ENCODE results near the gene CRYL1.
A peak's percentile ranks its signal among the peaks of the same experiment; 100 is the strongest.

CRYL1 gene, protein sequence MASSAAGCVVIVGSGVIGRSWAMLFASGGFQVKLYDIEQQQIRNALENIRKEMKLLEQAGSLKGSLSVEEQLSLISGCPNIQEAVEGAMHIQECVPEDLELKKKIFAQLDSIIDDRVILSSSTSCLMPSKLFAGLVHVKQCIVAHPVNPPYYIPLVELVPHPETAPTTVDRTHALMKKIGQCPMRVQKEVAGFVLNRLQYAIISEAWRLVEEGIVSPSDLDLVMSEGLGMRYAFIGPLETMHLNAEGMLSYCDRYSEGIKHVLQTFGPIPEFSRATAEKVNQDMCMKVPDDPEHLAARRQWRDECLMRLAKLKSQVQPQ

DNA sequence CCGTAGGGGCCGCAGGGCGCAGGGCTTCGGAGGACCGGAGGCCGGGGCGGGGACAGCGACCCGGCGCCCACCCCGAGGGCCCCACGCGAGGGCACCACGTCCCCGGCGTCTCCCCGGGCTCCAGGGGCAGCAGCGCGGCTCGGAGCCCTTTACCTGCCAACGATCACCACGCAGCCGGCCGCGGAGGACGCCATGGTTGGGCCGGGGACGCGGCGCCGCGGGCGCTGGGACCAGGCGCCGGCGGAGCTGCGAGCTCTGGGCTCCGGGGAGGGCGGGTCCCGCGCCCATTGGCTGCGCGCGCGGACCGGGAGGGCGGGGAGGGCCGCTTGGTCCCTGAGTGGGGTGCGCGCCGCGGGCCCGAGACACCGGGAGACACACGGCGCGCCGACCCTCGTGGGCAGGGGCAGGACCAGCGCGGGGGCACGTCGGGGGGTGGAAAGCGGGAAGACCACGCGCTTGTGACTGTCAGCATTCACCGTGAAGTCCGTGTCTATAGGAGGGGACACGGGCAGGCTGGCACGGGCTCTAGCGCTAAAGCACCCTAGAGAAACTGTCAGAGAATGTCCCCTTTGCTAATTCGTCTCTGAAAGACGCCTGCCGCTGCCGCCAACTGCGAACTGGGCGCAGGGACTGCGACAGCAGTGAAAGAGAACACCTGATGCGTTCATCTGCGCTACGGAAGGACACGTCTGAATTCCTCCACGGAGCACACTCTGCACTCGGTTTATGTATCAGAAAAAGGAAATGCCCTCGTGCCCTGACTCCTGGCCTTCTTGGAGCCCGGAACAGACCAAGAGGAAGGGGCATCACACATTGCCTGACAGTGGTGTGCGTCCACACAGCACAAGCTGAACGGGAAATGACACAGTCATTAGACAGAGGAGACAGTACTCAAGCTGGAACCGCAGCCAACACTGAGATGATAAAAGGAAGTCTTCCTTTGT, at the start of gene CRYL1:
TSS of gene CRYL1 (minus strand) at position 257 of the 944 bp plus-strand sequence. CDS start at position 194, 63 bp downstream.
- H3K4me3 ChIP-seq (ENCODE audit: control insufficient read depth, low read depth, low read length) = peak within 1 kb of the TSS; percentile 67
- no peak for TF ChIP-seq CTCF (conservative IDR thresholded peaks at IDR 0.05; ENCODE audit: control insufficient read depth, insufficient read depth, low read depth, low read length)
- peak; percentile 85 for DNase-seq (ENCODE audit: low read depth)

DNA sequence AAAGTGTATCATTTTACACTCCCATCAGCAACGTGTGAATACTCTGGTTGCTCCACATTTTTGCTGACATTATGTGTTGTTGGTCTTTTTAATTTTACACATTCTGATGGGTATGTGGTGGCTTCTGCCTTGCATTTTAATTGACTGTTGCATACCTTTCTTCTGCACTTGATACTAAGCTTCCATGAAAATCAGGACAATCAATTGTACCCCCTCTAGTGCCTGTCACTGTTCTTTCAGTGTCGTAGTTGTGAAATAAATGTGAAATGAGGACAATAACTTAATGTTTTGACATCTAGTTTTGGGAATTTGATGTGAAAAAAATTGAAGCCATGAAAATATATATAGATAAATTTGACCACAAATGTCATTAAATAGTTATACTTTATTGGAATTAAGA, 48.0 kb upstream of the CRYL1 start:
- no peak overlapping the region for H3K4me3 ChIP-seq (ENCODE audit: control insufficient read depth, low read depth, low read length)
- no peak for DNase-seq (ENCODE audit: low read depth)
- TF ChIP-seq CTCF (conservative IDR thresholded peaks at IDR 0.05; ENCODE audit: control insufficient read depth, insufficient read depth, low read depth, low read length) = no peak

GRCh38 chr13:20573186-20573585, 47.5 kb upstream of the CRYL1 start:
- no peak for TF ChIP-seq CTCF (conservative IDR thresholded peaks at IDR 0.05; ENCODE audit: control insufficient read depth, insufficient read depth, low read depth, low read length)
- no peak overlapping the region for H3K4me3 ChIP-seq (ENCODE audit: control insufficient read depth, low read depth, low read length)
- no peak for DNase-seq (ENCODE audit: low read depth)

- H3K4me3 ChIP-seq (ENCODE audit: control insufficient read depth, low read depth, low read length) = no peak overlapping the region
- no peak for TF ChIP-seq CTCF (conservative IDR thresholded peaks at IDR 0.05; ENCODE audit: control insufficient read depth, insufficient read depth, low read depth, low read length)
- DNase-seq (ENCODE audit: low read depth) = no peak
Measured at GRCh38 chr13:20571676-20572075, 46.0 kb upstream of the CRYL1 start.

DNA sequence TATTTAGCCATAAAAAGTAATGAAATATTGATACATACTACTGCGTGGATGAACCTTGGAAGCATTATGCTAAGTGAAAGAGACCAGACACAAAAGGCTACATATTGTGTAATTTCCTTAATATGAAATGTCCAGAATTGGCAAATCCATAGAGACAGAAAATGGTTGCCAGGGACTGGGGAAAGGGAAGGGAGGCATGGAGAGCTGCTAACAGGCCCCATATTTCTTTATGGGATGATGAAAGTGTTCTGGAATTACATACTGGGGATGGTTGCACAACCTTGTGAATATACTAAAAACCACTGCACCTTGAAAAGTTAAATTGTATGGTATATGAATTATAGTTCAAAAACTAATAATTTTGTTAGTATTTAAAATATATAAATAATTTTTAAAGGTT, 44.9 kb upstream of the CRYL1 start:
- no peak for TF ChIP-seq CTCF (conservative IDR thresholded peaks at IDR 0.05; ENCODE audit: control insufficient read depth, insufficient read depth, low read depth, low read length)
- peak; percentile 79 for DNase-seq (ENCODE audit: low read depth)
- H3K4me3 ChIP-seq (ENCODE audit: control insufficient read depth, low read depth, low read length) = no peak overlapping the region

DNA sequence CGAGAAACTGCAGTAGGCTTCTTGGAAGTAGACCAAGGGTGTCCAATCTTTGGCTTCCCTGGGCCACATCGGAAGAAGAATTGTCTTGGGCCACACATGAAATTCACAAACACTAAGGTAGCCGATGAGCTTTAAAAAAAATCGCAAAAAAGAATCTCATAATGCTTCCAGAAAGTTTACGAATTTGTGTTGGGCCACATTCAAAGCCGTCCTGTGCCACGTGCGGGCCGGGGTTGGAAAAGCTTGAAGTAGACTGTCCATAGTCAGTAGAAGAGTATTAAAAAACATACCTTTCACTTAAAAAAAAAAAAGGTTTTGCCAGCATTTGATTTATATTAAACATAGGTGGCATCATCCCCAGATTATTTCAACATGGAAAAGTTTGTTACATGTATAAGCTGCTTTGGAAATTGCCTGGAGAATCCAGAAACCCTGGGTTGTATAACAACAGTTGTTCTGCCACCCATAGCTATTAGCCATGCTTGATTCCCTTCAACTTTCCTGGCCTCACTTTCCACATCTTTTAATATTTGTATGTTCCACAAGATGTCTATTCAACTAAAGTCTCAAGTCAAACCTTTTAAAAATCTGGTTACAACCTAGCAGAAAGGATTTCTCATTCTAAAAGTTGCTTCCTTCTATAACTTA, 42.3 kb upstream of the CRYL1 start:
- peak overlapping the region; percentile 62 for H3K4me3 ChIP-seq (ENCODE audit: control insufficient read depth, low read depth, low read length)
- TF ChIP-seq CTCF (conservative IDR thresholded peaks at IDR 0.05; ENCODE audit: control insufficient read depth, insufficient read depth, low read depth, low read length) = no peak
- peak; percentile 3 for DNase-seq (ENCODE audit: low read depth)

Measured in fibroblast of mammary gland (primary cell).